GM12874 (cell line): ENCODE results near the gene UBA6.

Experiments used
- TF ChIP-seq, protein P1 (sequence below): IDR thresholded peaks from 2 replicates; pipeline ENCODE4 v1.5.1; 2011; ENCODE audit warnings: low read depth, mild to moderate bottlenecking, control low read depth, low read length, moderate library complexity; ENCODE audit not compliant: insufficient read depth

UBA6 gene

DNA sequence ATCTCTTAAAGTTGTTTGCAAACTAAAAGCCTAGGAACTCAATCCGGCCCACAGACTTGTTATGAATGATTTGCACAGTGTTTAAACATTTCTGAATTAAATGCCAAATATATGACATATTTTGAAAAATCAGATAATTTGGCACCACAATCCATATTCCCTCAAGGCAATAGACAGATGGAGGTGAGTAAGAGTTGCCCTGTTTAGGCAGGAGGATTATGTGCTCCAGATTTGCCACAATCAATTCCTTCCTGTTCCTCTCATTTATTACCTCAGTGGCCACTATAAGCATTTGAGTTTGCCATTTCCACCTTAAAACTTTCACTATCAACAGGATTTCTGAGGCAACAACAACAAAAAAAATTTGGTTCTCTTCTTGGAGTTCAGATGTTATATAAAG is 18.7 kb downstream of the UBA6 start:
- TF ChIP-seq, protein P1, sequence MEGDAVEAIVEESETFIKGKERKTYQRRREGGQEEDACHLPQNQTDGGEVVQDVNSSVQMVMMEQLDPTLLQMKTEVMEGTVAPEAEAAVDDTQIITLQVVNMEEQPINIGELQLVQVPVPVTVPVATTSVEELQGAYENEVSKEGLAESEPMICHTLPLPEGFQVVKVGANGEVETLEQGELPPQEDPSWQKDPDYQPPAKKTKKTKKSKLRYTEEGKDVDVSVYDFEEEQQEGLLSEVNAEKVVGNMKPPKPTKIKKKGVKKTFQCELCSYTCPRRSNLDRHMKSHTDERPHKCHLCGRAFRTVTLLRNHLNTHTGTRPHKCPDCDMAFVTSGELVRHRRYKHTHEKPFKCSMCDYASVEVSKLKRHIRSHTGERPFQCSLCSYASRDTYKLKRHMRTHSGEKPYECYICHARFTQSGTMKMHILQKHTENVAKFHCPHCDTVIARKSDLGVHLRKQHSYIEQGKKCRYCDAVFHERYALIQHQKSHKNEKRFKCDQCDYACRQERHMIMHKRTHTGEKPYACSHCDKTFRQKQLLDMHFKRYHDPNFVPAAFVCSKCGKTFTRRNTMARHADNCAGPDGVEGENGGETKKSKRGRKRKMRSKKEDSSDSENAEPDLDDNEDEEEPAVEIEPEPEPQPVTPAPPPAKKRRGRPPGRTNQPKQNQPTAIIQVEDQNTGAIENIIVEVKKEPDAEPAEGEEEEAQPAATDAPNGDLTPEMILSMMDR, result no peak

DNA sequence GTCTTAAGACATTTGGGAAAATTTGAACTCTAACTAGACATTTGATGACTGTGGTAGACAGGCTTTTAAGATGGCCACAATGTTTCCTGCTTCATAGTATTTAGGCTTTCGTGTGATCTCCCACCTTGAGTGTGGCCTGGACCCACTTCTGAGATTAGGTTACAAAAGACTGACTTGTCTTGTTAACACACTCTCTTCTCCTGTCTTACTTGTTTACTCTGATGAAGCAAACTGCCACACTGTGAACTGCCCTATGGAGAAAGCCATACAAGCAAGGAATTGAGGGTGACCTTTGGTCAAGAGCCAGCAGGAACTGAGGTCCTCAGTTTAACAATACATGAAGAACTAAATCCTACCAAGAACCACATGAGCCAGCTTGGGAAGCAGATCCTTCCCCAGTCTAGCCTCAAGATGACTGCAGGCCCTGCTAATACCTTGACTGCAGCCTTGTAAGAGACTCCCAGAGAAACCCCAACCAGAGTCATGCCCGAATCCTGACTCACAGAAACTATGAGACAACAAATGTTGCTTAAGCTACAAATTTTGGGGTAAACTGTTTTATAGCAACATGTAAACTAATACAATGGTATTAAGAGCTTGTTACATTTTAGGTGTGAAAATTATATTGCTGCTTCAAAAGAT is 20.3 kb downstream of the UBA6 start:
- TF ChIP-seq, protein P1, result no peak

DNA sequence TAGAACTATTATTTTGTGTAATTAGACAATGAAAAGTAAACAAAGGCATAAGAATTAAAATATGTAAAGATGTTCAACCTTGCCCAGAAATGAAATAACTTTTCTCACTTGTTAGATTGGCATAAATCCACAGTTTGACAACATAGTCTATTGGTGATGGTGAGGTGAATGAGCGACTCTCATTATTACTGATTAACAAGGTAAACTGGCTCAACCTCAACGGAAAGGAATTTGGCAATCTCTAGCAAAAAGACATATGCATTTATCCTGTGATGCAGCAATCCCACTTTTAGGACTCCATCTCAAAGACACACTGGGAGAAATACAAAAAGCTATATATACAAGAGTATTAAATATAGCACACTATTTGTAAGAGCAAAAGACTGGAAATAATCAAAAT is 22.3 kb downstream of the UBA6 start:
- TF ChIP-seq, protein P1, result no peak

DNA sequence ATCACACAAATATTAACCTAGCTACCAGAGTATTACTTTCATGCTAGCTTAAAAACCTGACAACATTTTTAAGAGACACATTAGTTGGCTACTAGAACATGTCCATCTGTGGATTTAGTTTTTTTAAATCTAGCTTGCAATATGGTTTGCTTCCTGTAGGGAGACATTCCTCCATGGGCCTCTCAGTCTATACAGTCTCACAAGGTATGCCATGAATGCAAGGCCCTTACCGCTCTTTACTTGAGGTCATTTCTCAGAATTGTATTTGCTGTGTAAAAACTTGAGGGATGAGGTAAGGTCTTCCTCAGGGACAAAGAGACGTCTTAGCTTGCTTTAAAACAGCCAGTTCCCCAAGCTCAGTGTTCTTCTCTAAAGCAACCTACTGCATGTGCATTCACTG is 26.9 kb downstream of the UBA6 start:
- TF ChIP-seq, protein P1, result no peak

DNA sequence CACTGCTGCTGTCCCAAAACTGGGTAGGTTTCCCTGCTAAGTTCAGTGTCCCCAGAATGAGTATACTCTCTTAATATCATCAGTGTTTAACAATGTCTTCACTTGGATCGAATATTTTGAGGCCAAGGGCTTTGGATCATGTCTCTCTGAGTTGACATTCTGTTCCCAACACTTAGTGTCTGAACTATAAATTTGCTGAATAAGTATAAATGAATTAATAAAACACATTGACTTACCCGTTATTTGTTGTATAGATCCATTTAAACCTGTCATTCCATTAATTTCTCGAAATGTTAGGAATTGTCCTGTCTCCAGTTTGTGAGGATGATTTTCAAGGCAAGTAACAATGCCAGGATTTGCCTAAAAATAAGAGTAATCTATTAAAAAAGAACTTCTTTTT is 32.6 kb downstream of the UBA6 start:
- TF ChIP-seq, protein P1, result no peak

DNA sequence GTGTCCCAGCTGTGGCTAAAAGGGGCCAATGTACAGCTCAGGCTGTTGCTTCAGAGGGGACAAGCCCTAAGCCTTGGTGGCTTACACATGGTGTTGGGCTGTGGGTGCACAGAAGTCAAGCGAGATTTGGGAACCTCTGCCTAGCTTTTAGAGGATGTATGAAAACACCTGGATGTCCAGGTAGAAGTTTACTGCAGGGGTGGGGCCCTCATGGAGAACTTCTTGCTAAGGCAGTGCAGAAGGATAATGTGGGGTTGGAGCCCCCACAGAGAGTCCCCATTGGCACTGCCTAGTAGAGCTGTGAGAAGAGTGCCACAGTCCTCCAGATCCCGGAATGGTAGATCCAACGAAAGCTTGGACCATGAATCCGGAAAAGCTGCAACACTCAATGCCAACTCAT is 40.5 kb downstream of the UBA6 start:
- TF ChIP-seq, protein P1, result no peak

DNA sequence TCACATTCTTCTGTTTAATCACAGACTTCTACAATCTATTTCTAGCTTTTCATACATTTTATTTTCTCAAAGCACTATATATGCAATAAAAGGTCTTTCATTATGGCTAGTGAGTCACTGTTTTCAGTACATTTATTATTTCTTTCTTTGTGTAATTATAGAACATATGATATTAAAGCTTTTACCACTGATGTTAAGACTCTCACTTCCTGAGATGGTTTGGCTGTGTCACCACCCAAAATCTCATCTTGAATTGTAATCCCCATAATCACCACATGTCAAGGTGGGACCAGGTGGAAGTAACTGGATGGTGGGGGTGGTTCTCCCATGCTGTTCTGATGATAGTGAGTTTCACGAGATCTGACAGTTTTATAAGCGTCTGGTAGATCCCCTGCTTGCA is 41.9 kb downstream of the UBA6 start:
- TF ChIP-seq, protein P1, result no peak
